Stomach (tissue), 4 donors: ENCODE results near the gene PTMA.
"Not testable (repeated sequence)": the region's sequence is repeated elsewhere in the genome, so short reads cannot be mapped to it uniquely, and the experiment has no call there.

ENCODE experiments used
- CTCF ChIP-seq, 7 experiments: fragments of 450-650 bp in 4 of 7; fragments of 200-600 bp in 3 of 7; sonication (generic) in 3 of 7; IDR thresholded peaks; one replicate each; pipeline ENCODE4 v1.5.1; 2016 to 2019; ENCODE audit warnings: antibody characterized with exemption in 7 of 7, control low read depth in 2 of 7, mild to moderate bottlenecking in 1 of 7
- EP300 ChIP-seq: sonication (generic); formaldehyde crosslinking; IDR thresholded peaks from one replicate; pipeline ENCODE4 v1.6.1; 2017; ENCODE audit warnings: antibody characterized with exemption
- POLR2A ChIP-seq, 4 donors: fragments of 450-650 bp; IDR thresholded peaks; one replicate each; pipeline ENCODE4 v1.6.1; 2016; ENCODE audit warnings: antibody characterized with exemption in 4 of 4, control low read depth in 2 of 4, mild to moderate bottlenecking in 1 of 4, moderate library complexity in 1 of 4
- POLR2AphosphoS5 ChIP-seq, 3 donors: sonication (generic); formaldehyde crosslinking; IDR thresholded peaks; one replicate each; pipeline ENCODE4 v1.6.1; 2016; ENCODE audit warnings: antibody characterized with exemption in 3 of 3

GRCh38 chr2:231748153-231748896 lies 40.0 kb downstream of the PTMA start:
- not testable (repeated sequence) for TF ChIP-seq CTCF (IDR thresholded peaks at IDR 0.05); POLR2AphosphoS5 (IDR thresholded peaks at IDR 0.05); POLR2A (IDR thresholded peaks at IDR 0.05); EP300
